HL-60/S4 treated with retinoic acid at 250 ng/mL for 4 days and 3 days (cell line): Measurements from ENCODE around the gene GP9.

ENCODE experiments used
- in situ Hi-C: fragments of 300-500 bp; cut with MboI; formaldehyde crosslinking; loops from 2 replicates; pipeline ENCODE4 v1.7.0; 2022; ENCODE audit warnings: low sequenced_read_pairs

Gene GP9

GRCh38 chr3:129060276-129061022 is at the start of gene GP9:
GP9 (plus strand) TSS chr3:129060779; CDS start chr3:129061740, 961 bp downstream.
- in situ Hi-C loops = no loop called here

GRCh38 chr3:129013491-129013891 is 47.1 kb upstream of the GP9 start:
- in situ Hi-C loops = no loop called here

- in situ Hi-C loops = no loop called here
These were observed 46.4 kb upstream of the GP9 start for GRCh38 chr3:129014148-129014547.

GRCh38 chr3:129014793-129015345 is 45.7 kb upstream of the GP9 start:
- in situ Hi-C loops = no loop called here

GRCh38 chr3:129015388-129016105 is 45.0 kb upstream of the GP9 start:
- in situ Hi-C loops = no loop called here

GRCh38 chr3:129016356-129016719 is 44.2 kb upstream of the GP9 start:
- in situ Hi-C loops = no loop called here

- in situ Hi-C loops = no loop called here
These were observed 43.7 kb upstream of the GP9 start for GRCh38 chr3:129016720-129017483.

- in situ Hi-C loops = no loop called here
These were observed 43.1 kb upstream of the GP9 start for GRCh38 chr3:129017484-129017899.

- in situ Hi-C loops = no loop called here
These were observed 42.3 kb upstream of the GP9 start for GRCh38 chr3:129018271-129018670.

- in situ Hi-C loops = no loop called here
These were observed 41.8 kb upstream of the GP9 start for GRCh38 chr3:129018751-129019150.

- in situ Hi-C loops = no loop called here
These were observed 41.3 kb upstream of the GP9 start for GRCh38 chr3:129019266-129019665.

- in situ Hi-C loops = no loop called here
These were observed 39.9 kb upstream of the GP9 start for GRCh38 chr3:129020691-129021090.

GRCh38 chr3:129021140-129021551 is 39.4 kb upstream of the GP9 start:
- in situ Hi-C loops = no loop called here

- in situ Hi-C loops = no loop called here
These were observed 38.2 kb upstream of the GP9 start for GRCh38 chr3:129022114-129023007.

GRCh38 chr3:129023008-129023358 is 37.6 kb upstream of the GP9 start:
- in situ Hi-C loops = no loop called here

- in situ Hi-C loops = no loop called here
These were observed 36.7 kb upstream of the GP9 start for GRCh38 chr3:129023909-129024308.

- in situ Hi-C loops = no loop called here
These were observed 35.5 kb upstream of the GP9 start for GRCh38 chr3:129025108-129025507.

GRCh38 chr3:129025691-129026435 is 34.7 kb upstream of the GP9 start:
- in situ Hi-C loops = no loop called here

GRCh38 chr3:129026728-129027543 is 33.6 kb upstream of the GP9 start:
- in situ Hi-C loops = no loop called here
